ENCODE results near the gene REV3L.

REV3L gene

GRCh38 chr6:111430605-111431376 is 52.2 kb downstream of the REV3L start:
- H3K4me3 ChIP-seq (replicated peaks; ENCODE audit: low read depth, low read length) = no peak overlapping the region

GRCh38 chr6:111429571-111429970 is 53.4 kb downstream of the REV3L start:
- no peak overlapping the region for H3K4me3 ChIP-seq (replicated peaks; ENCODE audit: low read depth, low read length)
- no peak for DNase-seq (ENCODE audit: low read depth)
- TF ChIP-seq CTCF (IDR thresholded peaks at IDR 0.05; ENCODE audit: low read length, missing control alignments) = no peak

More at GRCh38 chr6:111430605-111431376, 52.2 kb downstream of the REV3L start:
- no peak for TF ChIP-seq CTCF (IDR thresholded peaks at IDR 0.05; ENCODE audit: low read length, missing control alignments)
- no peak for DNase-seq (ENCODE audit: low read depth)

- DNase-seq (ENCODE audit: low read depth) = no peak
- TF ChIP-seq CTCF (IDR thresholded peaks at IDR 0.05; ENCODE audit: low read length, missing control alignments) = no peak
- H3K4me3 ChIP-seq (replicated peaks; ENCODE audit: low read depth, low read length) = no peak overlapping the region
Observed at GRCh38 chr6:111428811-111429210, 54.2 kb downstream of the REV3L start.

- peak overlapping the region; percentile 40 for H3K4me3 ChIP-seq (replicated peaks; ENCODE audit: low read depth, low read length)
- TF ChIP-seq CTCF (IDR thresholded peaks at IDR 0.05; ENCODE audit: low read length, missing control alignments) = no peak
- peak; percentile 91 for DNase-seq (ENCODE audit: low read depth)
Observed at GRCh38 chr6:111427341-111428116, 55.5 kb downstream of the REV3L start.

- DNase-seq (ENCODE audit: low read depth) = peak; percentile 53
- TF ChIP-seq CTCF (IDR thresholded peaks at IDR 0.05; ENCODE audit: low read length, missing control alignments) = no peak
- H3K4me3 ChIP-seq (replicated peaks; ENCODE audit: low read depth, low read length) = no peak overlapping the region
Observed at GRCh38 chr6:111423960-111424846, 58.8 kb downstream of the REV3L start.

GRCh38 chr6:111423055-111423633 is 59.9 kb downstream of the REV3L start:
- DNase-seq (ENCODE audit: low read depth) = no peak
- H3K4me3 ChIP-seq (replicated peaks; ENCODE audit: low read depth, low read length) = no peak overlapping the region
- no peak for TF ChIP-seq CTCF (IDR thresholded peaks at IDR 0.05; ENCODE audit: low read length, missing control alignments)

All from fibroblast of pulmonary artery (primary cell).